NAMALWA (cell line): Measurements from ENCODE around the gene ADNP.

ENCODE experiments used
- DNase-seq: peaks from one replicate; pipeline ENCODE4 v3.0.0-alpha.2; 2015; ENCODE audit warnings: low spot score

The ADNP gene

GRCh38 chr20:50872560-50873425 is 58.4 kb downstream of the ADNP start:
- no peak for DNase-seq

DNA sequence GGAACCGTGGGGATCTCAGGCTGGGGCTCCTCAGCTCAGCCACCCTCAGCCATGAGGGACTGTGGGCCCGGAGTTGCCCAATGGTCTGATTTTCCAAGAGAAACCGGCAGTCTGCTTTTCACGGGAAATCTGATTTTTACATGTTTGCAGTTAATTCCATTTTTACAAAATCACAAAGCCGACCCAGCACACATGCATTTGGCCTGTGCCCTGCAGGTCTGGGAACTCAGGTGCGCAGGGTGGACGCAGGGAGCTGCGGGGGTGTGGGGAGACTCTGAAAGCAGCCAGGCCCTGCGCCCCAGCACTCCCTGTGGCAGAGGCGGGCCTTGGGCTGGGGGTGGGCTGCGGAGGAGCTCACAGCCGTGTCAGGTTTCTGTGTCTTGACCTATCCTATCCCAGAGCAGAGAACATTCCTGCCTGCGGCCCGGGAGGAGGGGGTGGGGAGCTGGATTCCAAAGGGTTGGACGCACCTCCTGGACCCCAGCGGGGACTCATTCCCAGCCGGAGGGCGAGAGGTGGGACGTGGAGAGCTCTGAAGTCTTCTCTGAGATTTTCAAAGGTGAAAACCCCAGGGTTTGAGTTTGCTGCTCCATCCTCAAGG is 60.6 kb downstream of the ADNP start:
- DNase-seq = no peak

GRCh38 chr20:50868509-50869495 is 62.4 kb downstream of the ADNP start:
- DNase-seq = no peak

GRCh38 chr20:50867805-50868204 is 63.4 kb downstream of the ADNP start:
- no peak for DNase-seq

DNA sequence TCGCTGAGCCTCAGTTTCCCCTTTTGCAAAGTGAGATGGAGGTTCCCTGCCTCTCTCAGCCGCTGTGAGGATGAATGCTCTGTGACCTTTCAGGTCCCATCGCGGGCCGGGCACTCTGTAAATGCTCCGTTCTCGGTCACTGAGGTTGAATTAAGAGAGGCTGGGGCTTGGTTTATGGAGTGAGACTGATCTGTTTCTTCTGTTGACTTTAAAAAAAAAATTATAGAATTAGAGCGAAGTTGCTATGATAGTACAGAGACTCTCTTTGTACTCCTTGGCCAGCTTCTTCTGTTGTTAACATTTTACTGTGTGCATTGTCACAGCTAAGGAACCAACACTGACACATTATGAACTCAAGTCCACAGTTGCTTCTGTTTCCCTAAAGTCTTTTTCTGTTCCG is 64.4 kb downstream of the ADNP start:
- DNase-seq = no peak

GRCh38 chr20:50866036-50866685 is 65.1 kb downstream of the ADNP start:
- DNase-seq = no peak

DNA sequence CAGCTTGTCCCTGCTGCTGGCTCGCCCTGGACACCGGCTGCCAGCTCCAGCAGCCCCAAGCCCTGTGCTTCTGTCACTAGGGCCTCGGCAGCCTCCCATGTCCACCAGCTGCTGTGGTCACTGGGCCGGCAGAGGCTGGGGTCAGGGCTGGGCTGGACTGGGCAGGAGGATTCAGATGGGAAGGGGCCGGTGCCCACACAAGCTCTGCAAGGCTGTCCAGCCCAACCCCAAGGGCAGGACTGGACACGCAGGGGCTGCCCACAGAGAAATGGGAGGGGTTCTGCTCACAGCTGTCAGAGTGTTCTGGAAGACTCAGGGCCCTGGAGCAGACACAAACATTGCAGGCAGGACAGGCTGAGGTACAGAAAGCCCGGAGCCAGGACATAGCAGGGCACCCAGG is 65.6 kb downstream of the ADNP start:
- no peak for DNase-seq

DNA sequence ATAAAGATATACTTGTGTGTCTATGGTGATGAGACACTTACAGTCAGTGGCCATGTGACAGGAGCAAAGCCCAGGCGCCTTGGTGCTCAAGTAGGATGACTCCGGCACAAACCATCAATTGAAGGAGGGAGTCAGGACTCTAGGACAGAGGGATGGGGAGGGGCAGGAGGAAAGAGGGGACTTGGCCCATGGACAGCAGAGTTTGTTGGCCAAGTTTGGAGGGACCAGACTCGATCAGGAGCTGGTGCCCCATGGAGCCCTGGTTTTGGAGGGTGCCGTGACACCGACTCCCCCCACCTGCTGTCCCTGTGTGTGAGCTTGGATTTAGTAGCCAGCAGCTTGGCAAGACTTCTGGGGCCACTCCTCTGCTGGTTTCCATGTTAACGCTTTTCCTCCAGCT is 66.1 kb downstream of the ADNP start:
- no peak for DNase-seq

DNA sequence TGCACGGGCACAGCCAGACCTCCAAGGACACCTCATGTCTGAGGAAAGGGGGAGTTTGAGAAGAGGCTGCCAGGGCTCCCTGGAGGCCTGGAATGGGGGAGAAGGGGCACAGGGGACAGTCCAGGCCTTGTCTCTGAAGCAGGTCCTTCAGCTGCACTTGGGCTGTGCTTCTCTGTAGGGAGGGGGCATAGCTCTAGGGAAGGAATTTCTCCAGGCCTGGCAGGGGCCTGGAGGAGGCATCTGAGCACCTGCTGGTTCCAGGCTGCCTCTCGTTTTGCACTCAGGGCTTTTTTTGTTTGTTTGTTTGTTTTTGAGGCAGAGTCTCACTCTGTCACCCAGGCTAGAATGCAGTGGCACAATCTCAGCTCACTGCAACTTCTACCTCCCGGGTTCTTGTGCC is 68.7 kb downstream of the ADNP start:
- DNase-seq = no peak

DNA sequence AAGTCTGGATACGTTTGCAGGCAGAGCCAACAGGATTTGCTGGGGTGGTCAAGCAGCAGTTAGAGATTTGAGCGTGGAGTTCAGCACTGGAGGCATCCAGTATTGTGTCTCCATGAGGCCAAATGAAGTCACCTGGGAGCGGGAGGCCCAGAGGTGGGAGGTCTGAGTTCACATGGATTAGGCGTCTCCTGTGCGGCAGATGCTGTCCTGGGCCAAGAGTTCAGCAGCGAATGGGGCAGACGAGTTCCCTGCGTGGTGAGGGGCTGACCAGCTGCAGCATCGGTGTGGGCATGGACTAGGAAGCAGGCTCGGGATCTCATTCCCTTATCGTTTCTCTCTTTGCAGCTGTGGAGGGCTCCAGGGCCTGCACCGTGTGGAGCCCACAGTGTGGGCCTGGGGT is 70.2 kb downstream of the ADNP start:
- no peak for DNase-seq

- no peak for DNase-seq
These were observed 72.1 kb downstream of the ADNP start for GRCh38 chr20:50859161-50859560.

GRCh38 chr20:50858525-50858924 is 72.7 kb downstream of the ADNP start:
- no peak for DNase-seq

GRCh38 chr20:50857348-50857747 is 73.9 kb downstream of the ADNP start:
- no peak for DNase-seq

- no peak for DNase-seq
These were observed 74.7 kb downstream of the ADNP start for GRCh38 chr20:50856475-50857041.

- DNase-seq = no peak
These were observed 75.5 kb downstream of the ADNP start for GRCh38 chr20:50855498-50856474.

DNA sequence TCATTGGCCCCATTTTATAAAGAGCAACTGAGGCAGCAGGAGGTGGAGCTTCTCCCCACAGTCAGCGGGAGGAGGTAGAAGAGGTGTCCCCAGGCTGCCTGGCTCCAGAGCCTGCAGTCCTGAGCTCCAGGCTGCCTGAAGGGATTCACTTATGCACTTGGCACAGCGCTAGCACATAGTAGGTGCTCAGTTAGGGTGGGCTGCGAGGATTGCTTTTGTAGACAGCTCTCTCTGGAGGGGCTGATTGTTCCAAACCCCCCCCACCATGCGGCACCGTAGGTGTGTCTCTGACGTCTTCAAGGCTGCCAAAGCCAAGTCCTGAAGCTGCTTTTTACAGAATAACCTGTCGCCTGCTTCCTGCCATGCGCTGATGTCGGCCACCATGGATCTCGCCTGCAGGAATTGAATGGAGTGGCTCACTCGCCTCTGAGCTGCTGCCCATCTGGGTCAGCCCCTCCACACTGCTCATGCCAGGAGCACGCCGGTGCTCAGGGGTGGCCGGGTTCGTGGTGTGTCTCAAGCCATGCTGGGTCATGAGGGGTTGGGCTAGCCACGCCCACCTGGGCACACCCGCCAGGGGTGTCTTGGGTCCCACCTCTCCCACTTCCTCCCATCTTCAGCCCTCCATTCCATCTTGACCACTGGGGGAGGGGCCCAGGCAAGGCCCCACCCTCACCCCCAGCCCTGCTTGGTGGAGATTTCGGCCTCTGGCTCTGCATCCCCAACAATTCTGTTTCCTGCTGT is 76.6 kb downstream of the ADNP start:
- no peak for DNase-seq

DNA sequence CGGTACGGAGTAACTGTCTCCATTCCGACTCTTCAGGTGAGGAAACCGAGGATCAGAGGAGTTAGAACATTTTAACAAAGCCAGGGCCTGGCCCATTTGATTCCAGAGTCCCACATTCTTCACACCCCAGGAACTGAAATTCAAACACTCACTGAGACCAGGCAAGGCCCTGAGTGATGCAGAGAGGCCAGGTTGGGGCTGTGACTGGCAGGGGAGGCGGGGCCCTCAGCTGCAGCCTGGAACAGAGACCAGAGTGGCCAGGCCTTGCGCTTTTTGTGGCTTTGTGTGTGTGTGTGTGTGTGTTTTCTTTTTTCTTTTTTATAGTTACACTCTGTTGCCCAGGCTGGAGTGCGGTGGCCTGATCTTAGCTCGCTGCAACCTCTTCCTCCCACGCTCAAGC is 79.2 kb downstream of the ADNP start:
- DNase-seq = no peak

DNA sequence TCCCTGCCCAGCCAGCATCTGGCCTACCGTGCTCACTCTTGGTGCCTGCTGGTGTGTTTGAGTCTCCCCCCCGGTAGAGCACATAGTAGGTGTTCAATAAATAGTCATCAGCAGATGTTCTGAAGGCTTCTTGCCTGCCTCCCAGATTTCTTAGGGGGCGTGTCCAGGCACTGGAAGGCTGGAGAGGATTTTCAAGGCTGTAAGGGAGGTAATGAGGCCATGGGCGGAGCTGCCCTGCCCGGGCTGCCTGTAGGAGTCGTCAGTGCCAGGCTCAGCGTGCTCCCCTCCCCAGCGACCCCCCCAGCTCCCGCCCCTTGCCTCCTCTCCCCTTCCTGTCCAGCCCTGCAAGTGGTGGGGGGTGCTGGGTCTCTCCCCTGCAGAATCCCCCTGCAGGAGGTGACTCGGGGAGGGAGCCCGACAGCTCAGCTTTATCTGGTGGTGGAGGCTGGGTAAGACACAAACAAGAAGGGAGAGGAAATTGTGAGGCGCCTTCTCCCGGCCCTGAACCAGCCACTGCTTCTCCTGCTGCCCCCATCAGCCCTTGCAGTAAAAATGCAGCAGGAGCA is 80.4 kb downstream of the ADNP start:
- no peak for DNase-seq
